GM19395 (cell line): ENCODE results near the gene PLEKHM1.
"Not testable (repeated sequence)": the region's sequence is repeated elsewhere in the genome, so short reads cannot be mapped to it uniquely, and the experiment has no call there.

ENCODE experiments used
- ATAC-seq: cut with Tn5 transposase; IDR thresholded peaks from one replicate; pipeline ENCODE4 v1.9.1; 2021; ENCODE audit warnings: mild to moderate bottlenecking, moderate library complexity; ENCODE audit not compliant: unreplicated experiment

Gene PLEKHM1

DNA sequence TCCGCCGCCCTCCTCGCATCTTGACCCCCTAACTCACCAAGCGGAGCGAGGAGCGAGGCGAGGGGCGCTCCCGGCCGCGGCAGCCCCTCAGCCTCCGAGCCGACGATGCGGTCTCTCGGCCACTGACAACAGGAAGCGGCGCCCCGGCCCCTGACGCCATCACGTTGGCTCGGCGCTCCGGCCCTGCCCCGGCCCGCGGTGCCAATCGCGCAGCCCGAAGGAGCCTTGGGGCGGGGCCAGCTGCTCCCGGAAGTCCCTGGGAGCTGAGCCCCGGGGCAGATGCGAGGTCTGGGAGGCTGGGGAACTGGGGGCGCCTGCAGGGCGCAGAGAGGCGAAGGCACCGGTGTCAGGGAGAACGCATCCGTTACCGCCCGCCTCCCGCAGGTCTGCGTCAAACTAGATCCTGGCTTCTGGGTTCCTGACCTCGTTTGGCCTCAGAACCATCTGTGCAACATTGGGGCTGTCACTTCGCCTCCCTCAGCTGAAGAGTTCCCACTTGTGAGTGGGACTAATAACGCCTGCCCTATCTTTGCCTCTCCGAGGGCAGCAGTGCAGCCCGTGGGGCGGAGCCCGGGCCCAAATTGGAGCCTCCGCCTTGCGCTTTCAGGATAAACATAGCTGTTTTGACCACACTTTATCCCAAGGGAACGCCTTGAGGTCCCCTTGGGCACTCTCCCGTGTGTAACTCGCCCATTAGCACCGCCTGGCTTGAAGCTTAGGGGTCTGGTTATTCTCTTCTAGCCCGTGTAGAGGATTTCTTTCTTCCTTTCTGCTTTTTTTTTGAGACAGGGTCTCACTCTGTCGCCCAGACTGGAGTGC lies at the start of gene PLEKHM1:
TSS of gene PLEKHM1 (minus strand) at position 107 of the 819 bp plus-strand sequence. CDS start 8,237 bp downstream, outside the sequence.
- ATAC-seq: peak; percentile 94

DNA sequence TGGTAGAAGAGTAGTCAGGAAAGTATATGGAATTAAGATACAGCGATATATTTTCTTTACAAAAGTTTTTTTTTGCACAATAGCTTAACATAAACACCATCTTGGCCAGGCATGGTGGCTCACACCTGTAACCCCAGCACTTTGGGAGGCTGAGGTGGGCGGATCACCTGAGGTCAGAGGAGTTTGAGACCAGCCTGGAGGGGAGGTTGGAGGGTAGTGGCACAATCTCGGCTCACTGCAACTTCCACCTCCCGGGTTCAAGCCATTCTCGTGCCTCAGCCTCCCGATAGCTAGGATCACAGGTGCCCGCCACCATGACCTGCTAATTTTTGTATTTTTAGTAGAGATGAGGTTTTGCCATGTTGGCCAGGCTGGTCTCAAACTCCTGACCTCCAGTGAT lies 47.6 kb upstream of the PLEKHM1 start:
- ATAC-seq: not testable (repeated sequence)

DNA sequence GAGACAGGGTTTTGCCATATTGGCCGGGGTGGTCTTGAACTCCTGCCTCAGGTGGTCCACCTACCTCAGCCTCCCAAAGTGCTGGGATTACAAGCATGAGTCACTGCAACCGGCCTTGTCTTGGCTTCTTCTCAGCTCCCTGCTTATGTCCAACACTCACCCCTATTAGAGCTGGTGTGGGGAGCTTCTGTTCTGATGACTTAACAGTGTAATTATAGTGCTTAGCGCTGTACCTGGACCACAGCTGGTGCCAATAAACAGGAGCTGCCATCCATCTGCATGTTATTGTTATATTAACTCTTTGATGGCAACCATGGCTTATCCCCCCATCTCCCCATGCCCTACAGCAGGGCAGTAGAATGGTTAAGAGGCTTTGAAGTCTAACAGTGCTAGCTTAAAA lies 15.6 kb upstream of the PLEKHM1 start:
- not testable (repeated sequence) for ATAC-seq

DNA sequence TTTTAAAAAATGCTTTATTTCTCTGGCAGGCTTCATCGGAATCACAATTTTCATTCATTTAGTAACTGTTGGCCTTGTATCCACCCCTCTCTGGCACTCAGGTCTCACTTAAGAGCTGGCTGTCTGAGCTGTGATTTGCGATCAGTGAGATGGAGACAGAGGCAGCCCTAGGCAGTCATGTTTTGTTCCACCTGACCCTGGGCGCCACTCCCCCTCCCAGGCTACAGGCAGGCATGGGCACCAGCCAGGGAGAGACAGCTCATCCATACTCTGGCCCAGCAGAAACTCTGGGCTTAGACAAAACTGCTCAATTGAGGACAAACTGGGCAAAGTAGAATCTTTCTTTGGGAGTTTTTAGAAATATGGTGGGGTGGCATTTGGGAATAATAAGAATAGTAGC lies 14.7 kb upstream of the PLEKHM1 start:
- not testable (repeated sequence) for ATAC-seq

DNA sequence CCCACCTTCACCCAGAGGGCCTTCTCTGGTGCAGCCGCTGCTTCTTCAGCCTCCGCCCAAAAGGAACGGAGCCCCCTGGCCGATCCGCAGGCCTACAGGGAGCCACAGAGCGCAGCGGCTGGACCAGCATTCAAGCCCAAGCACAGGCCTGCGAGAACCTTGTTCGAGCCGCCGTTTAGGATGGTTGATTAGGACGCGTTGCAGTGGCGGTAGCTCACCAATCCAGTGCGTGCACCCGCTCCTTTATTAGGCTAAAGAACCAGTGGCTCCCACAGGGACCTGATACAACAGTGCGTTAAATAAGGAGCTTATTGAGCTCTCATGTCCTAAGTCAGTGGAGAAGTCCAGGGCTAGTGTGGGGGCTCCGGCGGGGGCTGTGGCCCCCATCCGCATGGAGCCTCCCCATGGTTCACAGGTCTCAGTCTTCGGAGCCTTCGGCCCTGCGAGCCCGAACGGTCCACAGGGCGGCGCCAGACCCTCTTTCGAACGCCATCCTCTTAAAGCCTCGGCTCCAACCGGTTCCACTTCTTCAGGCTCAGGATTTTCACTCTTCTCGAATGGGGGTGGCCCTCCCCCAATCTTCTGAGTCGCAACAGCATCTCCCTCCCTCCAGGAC lies 10.7 kb upstream of the PLEKHM1 start:
- not testable (repeated sequence) for ATAC-seq

DNA sequence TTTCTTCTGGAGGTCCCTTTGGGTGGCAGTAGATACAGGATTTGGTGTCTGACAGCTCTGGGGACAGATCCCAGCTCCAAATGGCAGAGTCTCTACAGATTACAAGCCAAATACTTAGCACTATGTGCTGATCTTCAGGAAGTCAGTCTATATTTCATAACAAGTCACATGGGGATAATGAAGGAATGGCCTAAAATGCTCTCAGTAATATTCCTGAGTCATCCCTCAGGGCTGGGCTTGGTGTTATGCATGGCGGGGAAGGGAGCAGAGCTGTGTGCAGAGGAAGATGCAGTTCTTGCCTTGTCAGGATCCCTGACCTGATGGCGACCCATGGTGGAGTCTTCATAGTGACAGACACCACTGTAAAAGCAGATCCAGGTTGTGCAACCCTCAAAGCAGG lies 10.0 kb upstream of the PLEKHM1 start:
- not testable (repeated sequence) for ATAC-seq

DNA sequence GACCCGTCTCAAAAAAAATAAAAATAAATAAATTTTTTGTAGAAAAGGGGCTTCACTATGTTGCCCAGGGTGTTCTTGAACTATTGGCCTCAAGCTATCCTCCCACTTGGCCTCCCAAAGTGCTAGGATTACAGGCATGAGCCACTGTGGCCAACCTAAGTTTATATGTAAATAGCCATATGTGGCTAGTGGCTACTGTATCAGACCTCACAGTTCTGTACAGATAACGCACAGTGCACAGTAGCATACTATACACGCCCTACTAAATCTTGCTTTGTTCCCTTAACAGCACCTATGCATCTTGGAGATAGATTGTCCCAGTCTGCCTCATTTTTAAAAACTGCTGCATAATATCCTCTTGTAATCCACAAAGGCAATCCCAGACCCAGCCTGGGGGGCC lies 8.7 kb upstream of the PLEKHM1 start:
- ATAC-seq: not testable (repeated sequence)

DNA sequence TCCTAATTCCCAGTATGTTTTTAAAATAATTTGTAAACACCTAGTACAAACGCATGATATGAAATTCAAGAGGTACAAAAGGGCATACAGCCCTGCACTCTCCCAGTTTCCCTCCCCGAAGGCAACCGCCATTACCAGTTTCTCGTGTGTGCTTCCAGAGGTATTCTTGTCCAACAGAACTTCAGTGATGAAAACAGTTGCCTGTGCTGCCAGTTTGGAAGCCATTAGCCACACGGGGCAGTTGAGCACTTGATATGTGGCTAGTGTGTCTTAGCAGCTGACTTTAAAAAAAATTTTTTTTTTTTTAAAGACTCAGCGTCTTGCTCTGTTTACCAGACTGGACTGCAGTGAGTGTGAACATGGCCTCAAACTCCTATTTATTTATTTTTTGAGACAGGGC lies 7.9 kb upstream of the PLEKHM1 start:
- ATAC-seq: not testable (repeated sequence)

DNA sequence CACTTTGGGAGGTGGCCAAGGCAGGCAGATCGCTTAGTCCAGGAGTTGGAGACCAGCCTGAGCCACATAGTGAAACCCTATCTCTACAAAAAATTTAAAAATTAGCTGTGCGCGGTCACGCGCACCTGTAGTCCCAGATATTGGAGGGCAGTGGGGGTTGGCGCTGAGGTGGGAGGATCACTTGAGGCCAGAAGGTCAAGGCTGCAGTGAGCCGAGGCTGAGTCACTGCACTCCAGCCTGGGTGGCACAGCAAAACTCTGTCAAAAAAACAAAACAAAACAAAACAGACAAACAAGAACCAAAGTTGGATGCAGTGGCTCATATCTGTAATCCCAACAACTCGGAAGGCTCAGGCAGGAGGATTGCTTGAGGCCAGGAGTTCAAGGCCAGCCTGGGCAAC lies 6.9 kb upstream of the PLEKHM1 start:
- ATAC-seq: not testable (repeated sequence)

DNA sequence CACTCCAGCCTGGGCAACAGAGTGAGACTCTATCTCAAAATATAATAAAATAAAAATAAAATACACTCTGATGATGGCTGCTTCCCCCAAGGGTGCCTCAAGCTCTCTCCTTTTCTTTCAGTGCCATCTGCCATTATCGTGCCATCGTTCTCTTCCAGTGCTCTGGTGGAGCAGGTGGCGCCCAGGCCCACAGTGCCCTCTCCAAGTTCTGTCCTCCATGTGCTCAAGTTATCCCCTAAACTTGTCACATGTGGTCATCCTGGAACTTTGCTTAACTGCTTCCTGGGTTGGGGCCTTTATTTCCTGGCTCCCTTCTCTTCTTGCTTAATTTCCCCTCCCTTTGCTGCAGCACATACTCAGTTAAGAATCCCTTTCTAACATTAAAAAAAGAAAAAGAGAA lies 6.0 kb upstream of the PLEKHM1 start:
- not testable (repeated sequence) for ATAC-seq

DNA sequence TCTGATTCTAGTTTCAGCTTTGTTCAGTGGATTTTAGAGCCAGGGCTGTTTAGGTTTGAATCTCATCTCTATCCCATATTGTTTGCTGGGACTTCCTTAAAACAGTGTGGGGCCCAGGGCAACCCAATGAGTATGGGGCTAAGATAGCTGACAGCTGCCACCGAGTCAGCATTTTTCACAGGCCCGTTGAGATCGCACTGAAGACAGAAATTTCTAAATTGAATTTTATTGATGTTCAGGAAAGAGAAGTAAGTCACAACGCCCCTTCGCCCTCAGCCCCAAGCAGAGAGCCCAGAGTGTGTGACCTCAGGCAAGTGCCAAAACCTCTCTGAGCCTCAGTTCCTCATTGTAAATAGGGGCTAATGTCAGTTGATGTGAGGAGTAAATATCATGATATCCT lies 4.0 kb upstream of the PLEKHM1 start:
- not testable (repeated sequence) for ATAC-seq

DNA sequence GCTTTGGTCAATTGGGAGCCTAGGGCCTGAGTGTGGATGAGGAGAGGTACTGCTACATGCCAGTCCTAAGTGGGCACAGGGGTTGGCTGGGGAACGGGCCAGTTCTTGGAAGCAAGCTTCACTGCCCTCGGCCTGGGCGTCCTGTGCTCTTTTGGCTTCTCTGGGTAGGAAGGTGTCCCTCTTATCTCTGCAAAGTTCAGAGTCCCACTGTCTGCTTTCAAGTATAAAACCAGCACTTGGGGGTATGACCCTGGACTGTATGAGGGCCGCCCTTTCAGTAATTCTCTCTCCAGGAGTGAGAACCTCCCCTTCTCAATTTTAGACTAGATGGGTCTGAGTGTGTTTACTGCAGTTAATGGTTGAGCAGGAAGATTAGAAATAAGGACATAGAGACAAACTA lies 1.6 kb upstream of the PLEKHM1 start:
- not testable (repeated sequence) for ATAC-seq

DNA sequence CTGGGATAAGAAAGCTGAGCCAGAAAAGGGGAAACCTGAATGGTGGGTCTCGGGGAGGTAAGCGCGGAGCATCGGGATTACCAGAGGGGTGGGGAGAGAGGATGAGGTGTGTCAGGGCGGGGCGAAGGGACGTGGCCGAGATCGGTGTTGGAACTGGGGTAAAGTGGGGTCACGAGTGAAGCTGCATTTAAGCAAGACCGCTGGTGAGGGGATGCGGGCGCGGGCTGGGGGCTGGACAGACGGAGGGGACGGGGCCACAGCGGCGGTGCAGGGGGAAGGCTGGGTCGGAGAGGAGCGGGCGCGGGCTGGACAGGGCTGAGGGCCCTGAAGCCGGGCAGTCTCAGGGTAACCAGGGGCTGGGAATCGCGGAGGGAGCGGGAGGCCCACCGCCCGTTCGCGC lies 323 bp downstream of the PLEKHM1 start:
- peak; percentile 45 for ATAC-seq

DNA sequence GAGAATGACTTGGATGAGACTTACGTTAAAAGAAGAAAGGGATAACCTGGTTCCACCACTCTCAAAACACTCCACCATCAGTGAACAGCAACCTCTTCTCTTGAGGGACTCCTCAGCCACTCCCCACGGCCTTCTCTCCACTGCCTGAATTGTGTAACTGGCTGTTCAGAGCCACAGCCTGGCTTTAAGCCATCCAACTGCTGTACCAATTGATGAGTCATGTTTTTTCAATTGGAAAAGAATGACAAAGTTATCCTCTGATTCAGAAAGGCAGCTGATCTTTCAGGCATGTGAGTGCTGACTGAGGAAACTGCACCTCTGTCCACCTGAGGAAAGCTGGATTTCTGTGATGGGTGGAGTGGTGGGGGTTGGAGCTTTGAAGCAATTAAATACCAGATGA lies 2.8 kb downstream of the PLEKHM1 start:
- ATAC-seq: not testable (repeated sequence)

DNA sequence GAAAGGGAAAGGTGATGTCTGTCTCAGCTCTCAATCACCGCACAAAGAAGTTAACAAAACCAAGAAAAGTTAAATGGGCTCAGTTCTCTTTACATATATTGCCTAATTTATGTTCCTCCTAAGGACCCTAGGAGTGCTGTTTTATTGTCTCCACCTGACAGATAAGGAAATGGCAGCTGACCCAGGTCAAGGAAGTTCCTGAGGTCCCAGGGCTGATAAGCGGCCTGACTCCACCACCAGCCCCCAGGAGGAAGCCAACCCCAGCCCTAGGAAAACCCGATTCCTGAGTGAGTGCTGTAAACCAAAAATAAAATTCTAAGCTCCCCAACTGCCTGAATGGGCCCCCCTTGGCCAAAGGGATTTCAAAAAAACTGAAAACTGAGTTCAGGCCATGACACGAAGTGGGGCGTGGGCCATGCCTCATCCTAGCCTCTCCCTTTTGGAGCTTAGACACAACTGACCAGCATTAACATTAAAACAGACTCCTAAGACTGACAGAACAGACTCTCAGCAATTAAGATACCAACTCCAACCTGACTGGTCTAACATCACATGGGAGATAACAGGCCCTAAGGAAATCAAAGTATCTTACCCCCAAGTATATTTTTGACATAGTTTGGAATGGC lies 6.8 kb downstream of the PLEKHM1 start:
- ATAC-seq: not testable (repeated sequence)

DNA sequence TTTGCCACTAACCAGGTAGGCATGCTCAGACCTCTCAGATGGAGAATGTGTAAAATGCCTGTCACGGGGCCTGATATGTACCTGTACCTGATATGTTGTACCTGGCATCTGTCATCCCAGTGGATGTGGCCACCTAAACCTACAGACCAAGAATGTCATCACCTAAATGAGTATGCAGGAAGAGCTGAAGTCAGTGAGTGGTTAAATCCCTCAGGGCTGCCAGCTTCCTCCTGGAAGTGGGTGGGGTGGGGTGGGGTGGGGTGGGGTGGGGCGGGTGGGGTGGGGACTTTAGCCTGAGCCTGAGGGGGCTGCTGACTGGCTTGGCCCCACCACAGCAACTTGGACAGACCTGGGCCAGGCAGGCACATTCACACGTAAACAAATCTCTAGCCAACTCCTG lies 7.3 kb downstream of the PLEKHM1 start:
- ATAC-seq: not testable (repeated sequence)

DNA sequence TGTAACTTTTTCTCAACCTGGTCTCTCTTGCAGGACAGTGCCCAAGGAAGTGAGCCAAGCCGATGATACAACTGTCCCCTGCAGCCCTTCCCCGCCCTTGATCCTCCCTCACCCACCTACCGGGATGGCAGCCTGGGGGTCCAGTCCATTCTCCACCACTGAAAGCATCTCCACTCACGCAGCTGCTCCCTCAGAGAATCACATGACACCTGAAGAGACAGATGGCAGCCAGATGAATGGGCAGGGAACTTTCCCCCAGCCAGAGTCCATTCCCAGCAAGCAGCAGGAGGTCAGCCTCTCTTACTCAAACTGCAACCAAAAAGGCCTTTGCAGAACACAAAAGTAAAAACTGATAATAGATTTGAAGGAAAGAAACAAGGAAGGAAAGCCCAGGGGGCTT lies 8.2 kb downstream of the PLEKHM1 start:
- ATAC-seq: not testable (repeated sequence)

DNA sequence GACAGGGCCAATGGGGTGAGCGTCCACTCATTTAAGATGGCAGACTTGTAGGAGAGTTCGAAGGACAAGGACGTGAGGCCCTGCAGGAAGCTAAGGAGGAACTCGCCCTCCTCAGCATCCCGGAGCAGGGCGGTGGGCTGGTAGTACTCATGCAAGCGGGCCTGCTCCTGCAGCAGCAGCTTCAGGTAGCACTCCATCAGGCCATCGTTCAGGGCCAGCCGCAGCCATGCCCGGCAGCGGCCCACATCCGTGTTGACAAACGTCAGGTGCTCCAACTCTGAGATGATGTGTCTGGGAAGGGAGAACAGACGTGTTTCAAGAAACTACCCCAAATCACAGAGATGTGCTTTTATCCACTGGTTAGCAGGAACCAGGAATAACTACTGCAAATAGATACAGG lies 15.1 kb downstream of the PLEKHM1 start:
- not testable (repeated sequence) for ATAC-seq

DNA sequence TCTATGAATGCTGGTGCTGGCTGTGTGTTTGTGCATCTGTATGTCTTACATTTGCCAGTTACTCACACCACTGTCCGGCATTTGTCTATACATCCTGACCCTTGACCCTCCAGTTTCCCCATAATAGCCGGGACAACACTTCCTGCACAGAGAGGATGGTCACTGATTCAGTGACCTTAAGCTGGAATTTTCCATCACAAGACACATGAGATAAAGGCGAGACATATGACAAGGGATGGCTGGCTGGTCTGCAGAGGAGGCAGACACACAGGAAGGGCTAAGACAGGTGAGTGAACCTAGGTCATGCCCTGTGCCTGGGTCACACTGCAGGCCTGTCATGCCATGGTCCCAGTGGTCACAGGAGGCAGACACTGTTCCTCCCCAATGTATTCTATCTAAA lies 18.3 kb downstream of the PLEKHM1 start:
- ATAC-seq: not testable (repeated sequence)

DNA sequence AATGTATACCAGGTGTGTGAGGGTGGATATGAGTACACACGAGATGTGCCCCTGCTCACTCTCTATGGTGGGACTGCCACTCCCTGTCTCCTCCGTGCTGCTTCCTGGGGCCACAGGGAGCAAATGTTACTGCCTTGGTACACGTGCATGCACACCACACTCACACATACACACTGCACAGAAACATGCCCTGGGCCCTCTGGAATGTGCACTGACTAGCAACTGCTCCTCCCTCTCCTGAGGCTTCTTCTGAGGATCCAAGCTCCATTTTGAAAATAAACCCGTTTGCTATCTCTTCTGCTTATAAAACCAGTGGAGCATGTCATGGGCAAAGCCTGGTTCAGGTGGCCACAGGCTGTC lies 21.3 kb downstream of the PLEKHM1 start:
- not testable (repeated sequence) for ATAC-seq

DNA sequence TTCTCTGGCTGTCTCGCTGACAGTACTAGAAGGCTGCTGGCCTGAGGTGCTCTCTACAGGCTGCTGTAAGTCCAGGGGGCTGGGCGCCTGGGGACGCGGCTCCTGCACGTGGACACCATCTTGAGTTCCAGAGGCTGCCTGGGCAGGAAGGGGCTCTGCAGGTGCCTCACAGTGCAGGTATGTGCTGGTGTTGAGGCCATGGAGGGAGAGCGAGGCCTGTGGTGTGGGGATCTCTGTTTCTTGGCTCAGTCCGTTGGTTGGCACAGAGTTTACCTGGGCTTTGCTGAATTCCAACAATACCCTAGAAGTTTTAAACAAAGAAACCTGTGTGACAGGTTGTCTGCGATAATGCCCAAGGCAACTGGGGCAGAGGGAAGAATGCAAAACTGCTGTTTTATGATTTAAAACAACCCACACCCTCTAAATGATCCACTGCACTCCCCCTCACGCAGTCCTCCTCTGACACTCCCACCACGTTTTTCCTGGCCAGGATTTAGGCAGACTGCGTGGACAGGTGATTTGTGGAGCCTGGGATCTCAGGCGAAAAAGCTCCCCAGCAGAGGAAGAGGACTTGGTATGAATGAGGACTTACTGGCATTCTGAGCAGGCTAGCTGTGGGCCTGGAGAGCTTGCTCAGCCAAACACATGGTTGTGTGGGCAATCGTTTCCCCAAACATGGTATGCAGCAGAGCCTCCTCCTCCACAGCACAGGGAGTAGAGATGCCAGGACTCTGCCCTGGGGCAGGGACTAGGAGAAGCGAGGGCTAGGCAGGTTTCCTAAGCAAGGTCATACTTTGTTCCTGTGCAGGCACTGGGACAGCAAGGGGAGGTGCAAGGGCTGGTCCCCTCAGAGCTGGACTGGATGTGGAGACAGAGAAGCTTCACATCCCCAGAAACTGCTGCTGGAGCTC lies 22.0 kb downstream of the PLEKHM1 start:
- not testable (repeated sequence) for ATAC-seq
